Inferior parietal cortex (tissue), 1 donor: ENCODE measurements around the gene DDIAS.

Experiments used
- DNase-seq: peaks from one replicate; pipeline ENCODE4 v3.0.0-alpha.2; 2016; ENCODE audit errors: extremely low spot score

Gene DDIAS

GRCh38 chr11:82972103-82972502 is 70.6 kb downstream of the DDIAS start:
- DNase-seq: no peak

GRCh38 chr11:82974135-82974534 is 72.6 kb downstream of the DDIAS start:
- DNase-seq: no peak

GRCh38 chr11:82974851-82975250 is 73.3 kb downstream of the DDIAS start:
- DNase-seq: no peak

- DNase-seq: no peak
Measured at GRCh38 chr11:82975882-82976281, 74.3 kb downstream of the DDIAS start.

GRCh38 chr11:82976786-82977185 is 75.2 kb downstream of the DDIAS start:
- DNase-seq: no peak

GRCh38 chr11:82978422-82979099 is 77.0 kb downstream of the DDIAS start:
- DNase-seq: no peak

GRCh38 chr11:82979824-82980223 is 78.3 kb downstream of the DDIAS start:
- no peak for DNase-seq

- DNase-seq: no peak
Measured at GRCh38 chr11:82980292-82980691, 78.8 kb downstream of the DDIAS start.

- DNase-seq: no peak
Measured at GRCh38 chr11:82980947-82981346, 79.4 kb downstream of the DDIAS start.

- no peak for DNase-seq
Measured at GRCh38 chr11:82981852-82982251, 80.3 kb downstream of the DDIAS start.
